Mesenchymal stem cell (in vitro differentiated cells and primary cell): ENCODE data around the gene CHRND.

Experiments used
- DNase-seq: peaks from one replicate; pipeline ENCODE4 v3.0.0-alpha.2; 2013
- H2AFZ ChIP-seq: one replicate; pipeline ENCODE4 v1.6.1; 2013; ENCODE audit warnings: low read depth, mild to moderate bottlenecking, control low read depth, inconsistent platforms, low read length, moderate library complexity
- H2AK5ac ChIP-seq: 2 replicates; pipeline ENCODE4 v1.6.1; 2013; ENCODE audit warnings: low read length, moderate library complexity, mild to moderate bottlenecking, inconsistent platforms; ENCODE audit not compliant: severe bottlenecking
- H2BK120ac ChIP-seq: one replicate; pipeline ENCODE4 v1.6.1; 2013; ENCODE audit warnings: low read depth, mild to moderate bottlenecking, inconsistent platforms, low read length, moderate library complexity
- H2BK12ac ChIP-seq, 2 experiments: one replicate each; pipeline ENCODE4 v1.6.1; 2013; ENCODE audit warnings: inconsistent platforms in 2 of 2, low read length in 2 of 2, mild to moderate bottlenecking in 2 of 2, moderate library complexity in 2 of 2, control low read depth in 1 of 2
- H2BK15ac ChIP-seq: one replicate; pipeline ENCODE4 v1.6.1; 2013; ENCODE audit warnings: mild to moderate bottlenecking, low read depth, inconsistent platforms; ENCODE audit not compliant: poor library complexity, severe bottlenecking
- H2BK5ac ChIP-seq: 2 replicates; pipeline ENCODE4 v1.6.1; 2013; ENCODE audit warnings: low read depth, mild to moderate bottlenecking, low read length, control low read depth, inconsistent platforms; ENCODE audit not compliant: poor library complexity, severe bottlenecking
- H3K14ac ChIP-seq, 2 experiments: one replicate each; pipeline ENCODE4 v1.6.1; 2013; ENCODE audit warnings: inconsistent platforms in 2 of 2, low read length in 2 of 2, control low read depth in 1 of 2, mild to moderate bottlenecking in 1 of 2, moderate library complexity in 1 of 2
- H3K18ac ChIP-seq, 2 experiments: one replicate each; pipeline ENCODE4 v1.6.1; 2013; ENCODE audit warnings: inconsistent platforms in 2 of 2, low read length in 2 of 2, control low read depth in 1 of 2, low read depth in 1 of 2, mild to moderate bottlenecking in 1 of 2
- H3K23ac ChIP-seq, 2 experiments: one replicate each; pipeline ENCODE4 v1.6.1; 2013; ENCODE audit warnings: inconsistent platforms in 2 of 2, low read length in 2 of 2, mild to moderate bottlenecking in 2 of 2, moderate library complexity in 2 of 2, control low read depth in 1 of 2
- H3K27ac ChIP-seq: 2 replicates; pipeline ENCODE4 v1.5.1; 2013; ENCODE audit warnings: mild to moderate bottlenecking, moderate library complexity, low read length, control low read depth, inconsistent platforms; ENCODE audit not compliant: poor library complexity, severe bottlenecking
- H3K27me3 ChIP-seq, 2 experiments: 2 replicates each; pipeline versions ENCODE4 v1.6.1 to v1.7.0; 2013; ENCODE audit warnings: low read length in 2 of 2, mild to moderate bottlenecking in 2 of 2, moderate library complexity in 2 of 2, control low read depth in 1 of 2, inconsistent platforms in 1 of 2; ENCODE audit not compliant: control insufficient read depth in 1 of 2, insufficient read depth in 1 of 2
- H3K36me3 ChIP-seq, 2 experiments: 2 replicates each; pipeline versions ENCODE4 v1.6.1 to v1.7.0; 2013; ENCODE audit warnings: low read length in 2 of 2, control low read depth in 1 of 2, inconsistent platforms in 1 of 2, low read depth in 1 of 2, mild to moderate bottlenecking in 1 of 2; ENCODE audit not compliant: insufficient read depth in 2 of 2, control insufficient read depth in 1 of 2
- H3K4ac ChIP-seq, 2 experiments: one replicate each; pipeline ENCODE4 v1.6.1; 2013; ENCODE audit warnings: inconsistent platforms in 2 of 2, low read length in 2 of 2, mild to moderate bottlenecking in 2 of 2, moderate library complexity in 2 of 2, control low read depth in 1 of 2, low read depth in 1 of 2
- H3K4me1 ChIP-seq: 2 replicates; pipeline ENCODE4 v1.6.1; 2013; ENCODE audit warnings: low read depth, low read length, control low read depth; ENCODE audit not compliant: control insufficient read depth, insufficient read depth
- H3K4me2 ChIP-seq: 2 replicates; pipeline ENCODE4 v1.6.1; 2013; ENCODE audit warnings: low read length, mild to moderate bottlenecking, inconsistent platforms; ENCODE audit not compliant: poor library complexity, severe bottlenecking
- H3K4me3 ChIP-seq, 2 experiments: 2 replicates each; pipeline versions ENCODE4 v1.5.1 to v1.7.0; 2013; ENCODE audit warnings: low read length in 2 of 2, mild to moderate bottlenecking in 2 of 2, control low read depth in 1 of 2, low read depth in 1 of 2; ENCODE audit not compliant: insufficient read depth in 1 of 2
- H3K79me1 ChIP-seq: replicated peaks from 2 replicates; pipeline ENCODE4 v1.6.1; 2013; ENCODE audit warnings: mild to moderate bottlenecking, control low read depth, low read length, inconsistent platforms; ENCODE audit not compliant: poor library complexity, severe bottlenecking
- H3K9ac ChIP-seq: 2 replicates; pipeline ENCODE4 v1.7.0; 2013; ENCODE audit warnings: mild to moderate bottlenecking, low read length, moderate library complexity
- H3K9me3 ChIP-seq: 2 replicates; pipeline ENCODE4 v1.7.0; 2013; ENCODE audit warnings: mild to moderate bottlenecking, low read length; ENCODE audit not compliant: control insufficient read depth
- H4K8ac ChIP-seq: one replicate; pipeline ENCODE4 v1.6.1; 2013; ENCODE audit warnings: inconsistent platforms, mild to moderate bottlenecking, low read length, moderate library complexity
- H4K91ac ChIP-seq: one replicate; pipeline ENCODE4 v1.6.1; 2013; ENCODE audit warnings: mild to moderate bottlenecking, low read length, inconsistent platforms
- WGBS: methylation state at CpG from one replicate; pipeline ENCODE4 v1.1.7; 2013; ENCODE audit warnings: mixed read lengths; 5-methylcytosine and 5-hydroxymethylcytosine counted together

Gene CHRND

DNA sequence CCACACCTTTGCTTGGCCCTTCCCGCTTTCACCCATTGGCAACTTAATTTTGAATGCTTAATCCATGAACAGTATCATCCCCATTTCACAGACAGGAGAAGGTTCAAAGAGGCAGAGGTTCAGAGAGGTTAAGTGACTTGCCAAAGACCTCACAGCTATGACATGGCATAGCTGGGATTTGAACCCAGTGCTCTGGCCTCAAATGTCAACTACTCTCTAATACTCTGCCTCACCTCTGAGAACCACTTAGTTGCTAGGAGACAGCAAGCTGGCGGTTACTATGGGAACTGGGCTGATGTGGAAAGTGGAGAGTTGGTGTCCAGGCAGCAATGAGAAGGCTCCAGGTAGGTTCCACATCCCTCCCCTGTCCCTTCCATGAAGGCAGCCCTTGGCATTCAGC is 21.5 kb upstream of the CHRND start:
- no peak overlapping the region for H3K18ac ChIP-seq
- H2BK12ac ChIP-seq, result no peak overlapping the region
- no peaks in the 10 kb centered on the region for H3K79me1 ChIP-seq
- no peak overlapping the region for H3K27ac ChIP-seq
- H2BK120ac ChIP-seq, result no peak overlapping the region
- H3K4me1 ChIP-seq, result peaks cover 13% of the 10 kb centered on the region
- no peak overlapping the region for H4K91ac ChIP-seq
- no peaks in the 10 kb centered on the region for H3K36me3 ChIP-seq
- WGBS, result 80% methylated on average over 2 of the region's 2 CpGs
- DNase-seq, result no peak
- H4K8ac ChIP-seq, result no peak overlapping the region
- no peak overlapping the region for H3K23ac ChIP-seq
- H3K14ac ChIP-seq, result no peak overlapping the region
- no peak overlapping the region for H2AFZ ChIP-seq
- H2BK15ac ChIP-seq, result no peak overlapping the region
- no peak overlapping the region for H3K4me2 ChIP-seq
- no peak overlapping the region for H3K9ac ChIP-seq
- H3K9me3 ChIP-seq, result no peaks in the 10 kb centered on the region
- H3K4ac ChIP-seq, result no peak overlapping the region
- H3K27me3 ChIP-seq, result peaks cover 79 to 88% of the 10 kb centered on the region in 2 experiments
- no peak overlapping the region for H3K4me3 ChIP-seq
- no peak overlapping the region for H2AK5ac ChIP-seq
- no peak overlapping the region for H2BK5ac ChIP-seq

DNA sequence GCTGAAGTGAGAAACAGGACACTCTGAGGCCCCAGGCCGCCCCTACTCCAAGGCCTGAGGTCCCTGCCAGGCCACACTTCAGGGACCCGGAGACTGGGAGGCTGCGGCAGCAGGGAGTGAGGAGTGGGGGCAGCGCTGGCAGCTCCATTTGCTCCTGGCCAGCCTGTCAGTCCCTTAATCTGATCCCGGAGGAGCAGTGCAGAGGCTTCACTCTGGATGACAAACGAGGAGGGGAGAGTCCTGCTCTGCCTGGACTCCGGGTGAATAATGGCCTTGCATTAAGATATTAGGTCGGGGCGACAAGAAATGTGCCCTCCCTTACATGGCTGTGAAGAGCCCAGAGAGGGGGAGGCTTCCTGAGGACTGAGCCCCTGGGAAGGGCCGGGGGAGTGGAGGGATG is 20.1 kb upstream of the CHRND start:
- Histone ChIP-seq H2BK15ac (no peak overlapping the region), H4K91ac (no peak overlapping the region), H3K4ac (no peak overlapping the region), H3K9ac (no peak overlapping the region), H3K4me2 (no peak overlapping the region), H3K27ac (no peak overlapping the region), H2AFZ (no peak overlapping the region), H3K36me3 (no peaks in the 10 kb centered on the region), H3K27me3 (peaks cover 70 to 81% of the 10 kb centered on the region in 2 experiments), H2BK12ac (no peak overlapping the region), H3K79me1 (no peaks in the 10 kb centered on the region), H4K8ac (no peak overlapping the region), H3K4me1 (peaks cover 13% of the 10 kb centered on the region), H2AK5ac (no peak overlapping the region), H3K9me3 (no peaks in the 10 kb centered on the region), H3K14ac (no peak overlapping the region), H3K23ac (no peak overlapping the region), H2BK5ac (no peak overlapping the region), H3K18ac (no peak overlapping the region), H2BK120ac (no peak overlapping the region), H3K4me3 (no peak overlapping the region)
- no peak for DNase-seq
- WGBS, result 20% methylated on average over 10 of the region's 10 CpGs

DNA sequence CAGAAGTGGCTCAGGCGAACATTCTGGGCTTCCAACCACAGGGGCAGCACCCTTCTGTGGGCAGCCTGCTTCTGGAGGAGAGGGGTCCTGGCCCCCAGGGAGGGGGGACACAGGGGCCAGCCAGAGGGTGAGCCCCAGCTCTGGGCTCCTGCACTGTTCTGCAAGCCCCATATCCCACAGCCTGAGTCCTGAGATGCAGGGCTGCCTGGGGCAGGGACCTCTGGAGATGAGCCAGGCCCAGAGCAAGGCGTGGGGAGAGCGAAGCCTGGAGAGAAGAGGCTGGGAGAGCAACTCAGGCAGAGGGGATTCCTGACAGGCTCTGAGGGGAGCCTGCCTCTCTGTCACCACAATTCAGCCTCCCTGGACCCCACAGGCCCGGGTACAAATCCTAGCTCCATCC is 19.3 kb upstream of the CHRND start:
- peaks cover 13% of the 10 kb centered on the region for H3K4me1 ChIP-seq
- no peak overlapping the region for H2BK120ac ChIP-seq
- no peak overlapping the region for H2AK5ac ChIP-seq
- no peak overlapping the region for H3K4me3 ChIP-seq
- 73% methylated on average over 4 of the region's 4 CpGs for WGBS
- H3K27ac ChIP-seq, result no peak overlapping the region
- no peak overlapping the region for H2BK15ac ChIP-seq
- H3K27me3 ChIP-seq, result peaks cover 69 to 79% of the 10 kb centered on the region in 2 experiments
- H2AFZ ChIP-seq, result no peak overlapping the region
- H3K4ac ChIP-seq, result no peak overlapping the region
- no peak overlapping the region for H3K18ac ChIP-seq
- H4K91ac ChIP-seq, result no peak overlapping the region
- DNase-seq, result no peak
- H3K14ac ChIP-seq, result no peak overlapping the region
- H3K79me1 ChIP-seq, result no peaks in the 10 kb centered on the region
- no peak overlapping the region for H3K23ac ChIP-seq
- H3K4me2 ChIP-seq, result no peak overlapping the region
- H3K9me3 ChIP-seq, result no peaks in the 10 kb centered on the region
- H3K36me3 ChIP-seq, result no peaks in the 10 kb centered on the region
- no peak overlapping the region for H4K8ac ChIP-seq
- no peak overlapping the region for H3K9ac ChIP-seq
- H2BK12ac ChIP-seq, result no peak overlapping the region
- H2BK5ac ChIP-seq, result no peak overlapping the region

GRCh38 chr2:232508251-232508650 is 17.7 kb upstream of the CHRND start:
- H3K4me1 ChIP-seq, result peaks cover 4% of the 10 kb centered on the region
- no peak overlapping the region for H3K4me2 ChIP-seq
- no peaks in the 10 kb centered on the region for H3K79me1 ChIP-seq
- H4K91ac ChIP-seq, result no peak overlapping the region
- no peak overlapping the region for H3K4ac ChIP-seq
- H2BK120ac ChIP-seq, result no peak overlapping the region
- H3K9me3 ChIP-seq, result no peaks in the 10 kb centered on the region
- DNase-seq, result no peak
- H3K27me3 ChIP-seq, result peaks cover 74 to 81% of the 10 kb centered on the region in 2 experiments
- H3K14ac ChIP-seq, result no peak overlapping the region
- H2BK5ac ChIP-seq, result no peak overlapping the region
- H3K27ac ChIP-seq, result no peak overlapping the region
- no peak overlapping the region for H2AK5ac ChIP-seq
- H3K4me3 ChIP-seq, result no peak overlapping the region
- H3K23ac ChIP-seq, result no peak overlapping the region
- no peak overlapping the region for H3K9ac ChIP-seq
- H2BK15ac ChIP-seq, result no peak overlapping the region
- H3K18ac ChIP-seq, result no peak overlapping the region
- H2AFZ ChIP-seq, result no peak overlapping the region
- no peak overlapping the region for H4K8ac ChIP-seq
- H3K36me3 ChIP-seq, result no peaks in the 10 kb centered on the region
- no peak overlapping the region for H2BK12ac ChIP-seq
- WGBS, result 81% methylated on average over 7 of the region's 7 CpGs
